NCI-H1694 (cell line): ENCODE data around the gene PPP1R36.
A peak's percentile ranks its signal among the peaks of the same experiment; 100 is the strongest.
"Not testable (repeated sequence)": the region's sequence is repeated elsewhere in the genome, so short reads cannot be mapped to it uniquely, and the experiment has no call there.

Experiments
- DNase-seq: peaks from one replicate; lab custom pipeline; 2025; lab: John Stamatoyannopoulos, UW

PPP1R36 gene

GRCh38 chr14:64520699-64521098, 29.1 kb upstream of the PPP1R36 start:
- DNase-seq = no peak

- no peak for DNase-seq
These were observed 27.0 kb upstream of the PPP1R36 start for GRCh38 chr14:64522591-64523355.

- no peak for DNase-seq
These were observed 24.4 kb upstream of the PPP1R36 start for GRCh38 chr14:64525354-64525753.

- DNase-seq = no peak
These were observed 18.2 kb upstream of the PPP1R36 start for GRCh38 chr14:64531567-64531966.

GRCh38 chr14:64536488-64537245, 13.1 kb upstream of the PPP1R36 start:
- no peak for DNase-seq

GRCh38 chr14:64540208-64541202, 9.3 kb upstream of the PPP1R36 start, which contains the start of gene HSPA2:
HSPA2 (plus strand) TSS chr14:64540741; CDS start chr14:64540850, 109 bp downstream.
- peak; percentile 98 for DNase-seq

GRCh38 chr14:64541261-64541971, 8.3 kb upstream of the PPP1R36 start:
- no peak for DNase-seq

- no peak for DNase-seq
These were observed 7.6 kb upstream of the PPP1R36 start for GRCh38 chr14:64541972-64542835.

- no peak for DNase-seq
These were observed 6.9 kb upstream of the PPP1R36 start for GRCh38 chr14:64542836-64543201.

GRCh38 chr14:64544607-64545312, 5.0 kb upstream of the PPP1R36 start:
- no peak for DNase-seq

- no peak for DNase-seq
These were observed 745 bp upstream of the PPP1R36 start for GRCh38 chr14:64549016-64549415.

GRCh38 chr14:64550621-64551333, 1.0 kb downstream of the PPP1R36 start:
- DNase-seq = peak; percentile 79

GRCh38 chr14:64554556-64554955, 4.8 kb downstream of the PPP1R36 start:
- no peak for DNase-seq

GRCh38 chr14:64556526-64556925, 6.8 kb downstream of the PPP1R36 start:
- no peak for DNase-seq

GRCh38 chr14:64558216-64558615, 8.5 kb downstream of the PPP1R36 start:
- not testable (repeated sequence) for DNase-seq

- no peak for DNase-seq
These were observed 11.9 kb downstream of the PPP1R36 start for GRCh38 chr14:64561631-64562030.

- DNase-seq = no peak
These were observed 12.7 kb downstream of the PPP1R36 start for GRCh38 chr14:64562436-64562835.

GRCh38 chr14:64563696-64564095, 13.9 kb downstream of the PPP1R36 start:
- DNase-seq = no peak

- DNase-seq = no peak
These were observed 16.9 kb downstream of the PPP1R36 start for GRCh38 chr14:64566651-64567122.
